HG03108 (cell line): Measurements from ENCODE around the gene C1QTNF3.
A peak's percentile ranks its signal among the peaks of the same experiment; 100 is the strongest.
"Not testable (repeated sequence)": the region's sequence is repeated elsewhere in the genome, so short reads cannot be mapped to it uniquely, and the experiment has no call there.

Experiments
- ATAC-seq: cut with Tn5 transposase; IDR thresholded peaks from one replicate; pipeline ENCODE4 v1.9.1; 2021; ENCODE audit warnings: moderate library complexity; ENCODE audit not compliant: unreplicated experiment

Gene C1QTNF3

GRCh38 chr5:34053133-34053532 is 10.1 kb upstream of the C1QTNF3 start:
- no peak for ATAC-seq

- no peak for ATAC-seq
These were observed 8.5 kb upstream of the C1QTNF3 start for GRCh38 chr5:34051374-34051980.

- ATAC-seq, result no peak
These were observed 5.0 kb upstream of the C1QTNF3 start for GRCh38 chr5:34047774-34048572.

- no peak for ATAC-seq
These were observed 4.1 kb upstream of the C1QTNF3 start for GRCh38 chr5:34047143-34047542.

GRCh38 chr5:34045996-34046395 is 3.0 kb upstream of the C1QTNF3 start:
- no peak for ATAC-seq

- no peak for ATAC-seq
These were observed 2.0 kb upstream of the C1QTNF3 start for GRCh38 chr5:34045023-34045422.

GRCh38 chr5:34042321-34042720 is 692 bp downstream of the C1QTNF3 start:
- no peak for ATAC-seq

- ATAC-seq, result no peak
These were observed 1.6 kb downstream of the C1QTNF3 start for GRCh38 chr5:34041247-34041972.

GRCh38 chr5:34040472-34040871 is 2.5 kb downstream of the C1QTNF3 start:
- ATAC-seq, result no peak

- ATAC-seq, result no peak
These were observed 3.4 kb downstream of the C1QTNF3 start for GRCh38 chr5:34039398-34040157.

GRCh38 chr5:34038838-34039237 is 4.2 kb downstream of the C1QTNF3 start:
- no peak for ATAC-seq

- no peak for ATAC-seq
These were observed 4.6 kb downstream of the C1QTNF3 start for GRCh38 chr5:34038390-34038789.

GRCh38 chr5:34037726-34038125 is 5.3 kb downstream of the C1QTNF3 start:
- ATAC-seq, result no peak

- ATAC-seq, result no peak
These were observed 7.3 kb downstream of the C1QTNF3 start for GRCh38 chr5:34035756-34036155.

GRCh38 chr5:34034534-34035327 is 8.3 kb downstream of the C1QTNF3 start:
- peak; percentile 77 for ATAC-seq

- no peak for ATAC-seq
These were observed 11.0 kb downstream of the C1QTNF3 start for GRCh38 chr5:34031966-34032365.

- no peak for ATAC-seq
These were observed 11.9 kb downstream of the C1QTNF3 start for GRCh38 chr5:34031117-34031516.

GRCh38 chr5:34030585-34030984 is 12.4 kb downstream of the C1QTNF3 start:
- ATAC-seq, result not testable (repeated sequence)

- ATAC-seq, result no peak
These were observed 13.0 kb downstream of the C1QTNF3 start for GRCh38 chr5:34030048-34030447.

- ATAC-seq, result no peak
These were observed 14.7 kb downstream of the C1QTNF3 start for GRCh38 chr5:34028349-34028748.
